ENCODE results near the gene CORO1C. TPM values are rescaled to one million over a fixed set of nuclear protein-coding genes. Genes with fewer than 3 reads are reported as not detected.

The CORO1C gene
- total RNA-seq, 1 experiment from 2014 or later, result 47.3 TPM

- no peak for DNase-seq (ENCODE audit: extremely low read depth, low read depth)
Observed at GRCh38 chr12:108605690-108606406, 125.5 kb downstream of the CORO1C start.

- no peak for DNase-seq (ENCODE audit: extremely low read depth, low read depth)
Observed at GRCh38 chr12:108605000-108605689, 126.2 kb downstream of the CORO1C start.

GRCh38 chr12:108604208-108604941, 126.9 kb downstream of the CORO1C start:
- DNase-seq (ENCODE audit: extremely low read depth, low read depth), result no peak

GRCh38 chr12:108603743-108604142, 127.6 kb downstream of the CORO1C start:
- no peak for DNase-seq (ENCODE audit: extremely low read depth, low read depth)

GRCh38 chr12:108602976-108603704, 128.2 kb downstream of the CORO1C start:
- no peak for DNase-seq (ENCODE audit: extremely low read depth, low read depth)

- DNase-seq (ENCODE audit: extremely low read depth, low read depth), result no peak
Observed at GRCh38 chr12:108602209-108602705, 129.1 kb downstream of the CORO1C start.

GRCh38 chr12:108600702-108601007, 130.7 kb downstream of the CORO1C start:
- no peak for DNase-seq (ENCODE audit: extremely low read depth, low read depth)

GRCh38 chr12:108599948-108600701, 131.2 kb downstream of the CORO1C start:
- no peak for DNase-seq (ENCODE audit: extremely low read depth, low read depth)

GRCh38 chr12:108599541-108599940, 131.8 kb downstream of the CORO1C start:
- DNase-seq (ENCODE audit: extremely low read depth, low read depth), result no peak

GRCh38 chr12:108598553-108599250, 132.6 kb downstream of the CORO1C start:
- no peak for DNase-seq (ENCODE audit: extremely low read depth, low read depth)

- DNase-seq (ENCODE audit: extremely low read depth, low read depth), result no peak
Observed at GRCh38 chr12:108597559-108598471, 133.5 kb downstream of the CORO1C start, which contains the start of gene TMEM119. Gene TMEM119 (minus strand): TSS chr12:108598084. CDS start chr12:108592383, 5,701 bp downstream.

GRCh38 chr12:108596854-108597558, 134.3 kb downstream of the CORO1C start:
- DNase-seq (ENCODE audit: extremely low read depth, low read depth), result no peak

GRCh38 chr12:108595711-108596647, 135.3 kb downstream of the CORO1C start:
- DNase-seq (ENCODE audit: extremely low read depth, low read depth), result no peak

Measured in NCI-H460 (cell line).